ENCODE results near the gene LRP10.

Gene LRP10

DNA sequence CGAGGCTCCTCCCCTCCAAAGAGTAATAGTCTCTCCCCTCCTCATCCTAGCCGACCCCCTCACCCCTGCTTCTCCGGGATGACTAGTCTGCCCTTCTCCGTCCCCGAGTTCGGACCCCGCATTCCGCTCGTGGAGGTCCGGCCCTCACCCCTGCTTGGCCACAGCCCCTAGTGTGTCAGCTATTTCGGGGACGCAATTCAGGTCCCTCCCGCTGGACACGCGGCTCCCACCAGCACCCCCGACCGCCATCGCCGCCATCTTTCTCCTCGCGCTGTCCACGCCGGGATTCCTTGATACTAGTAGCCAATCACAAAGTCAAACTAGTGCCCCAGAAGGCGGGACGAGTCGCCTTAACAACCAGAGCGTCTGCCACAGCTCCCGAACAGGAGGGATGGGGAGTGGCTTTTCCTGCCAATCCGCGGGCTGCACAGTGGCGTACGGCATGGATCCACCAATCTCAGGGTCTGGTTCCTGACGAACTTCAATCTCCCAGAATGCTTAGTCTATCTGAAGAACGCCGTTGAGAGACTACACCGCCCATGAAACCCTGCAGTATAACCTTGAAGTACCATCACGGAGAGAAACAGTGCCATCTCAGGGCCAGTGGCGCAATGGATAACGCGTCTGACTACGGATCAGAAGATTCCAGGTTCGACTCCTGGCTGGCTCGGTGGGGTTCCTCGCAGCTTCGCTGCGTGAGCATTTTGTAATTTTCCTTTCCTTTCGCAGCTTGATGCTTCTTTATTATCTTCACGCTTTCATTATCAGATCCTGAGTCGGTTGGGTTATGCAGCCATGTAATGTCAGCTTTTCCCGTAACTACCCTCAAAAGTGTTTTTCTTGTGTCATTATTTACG lies 57.8 kb downstream of the LRP10 start, which contains the start of gene PRMT5:
Gene PRMT5 (minus strand): TSS at position 273 of the 857 bp plus-strand sequence. CDS start 15 bp downstream, at position 258.
- Histone ChIP-seq H3K9ac (ENCODE audit: low read depth in 1 of 2, low read length in 2 of 2) (peak within 1 kb of the TSS; percentile 91 to 97), H3K4me1 (ENCODE audit: control insufficient read depth in 1 of 2, insufficient read depth in 2 of 2, low read length in 2 of 2) (peaks cover 12 to 21% of the 10 kb centered on the region in 2 donors), H3K4me3 (ENCODE audit: low read depth in 1 of 2, low read length in 2 of 2) (peak within 1 kb of the TSS; percentile 85 to 96), H3K27ac (ENCODE audit: low read depth, low read length) (peak within 1 kb of the TSS; percentile 82), H3K27me3 (ENCODE audit: control insufficient read depth in 1 of 2, insufficient read depth in 2 of 2, low read length in 2 of 2) (no peaks in the 10 kb centered on the region), H3K36me3 (ENCODE audit: control insufficient read depth in 1 of 2, insufficient read depth in 2 of 2, low read length in 2 of 2) (peaks cover 4 to 9% of the 10 kb centered on the region in 2 donors), H3K9me3 (ENCODE audit: control insufficient read depth in 1 of 2, low read length in 2 of 2) (no peaks in the 10 kb centered on the region)

DNA sequence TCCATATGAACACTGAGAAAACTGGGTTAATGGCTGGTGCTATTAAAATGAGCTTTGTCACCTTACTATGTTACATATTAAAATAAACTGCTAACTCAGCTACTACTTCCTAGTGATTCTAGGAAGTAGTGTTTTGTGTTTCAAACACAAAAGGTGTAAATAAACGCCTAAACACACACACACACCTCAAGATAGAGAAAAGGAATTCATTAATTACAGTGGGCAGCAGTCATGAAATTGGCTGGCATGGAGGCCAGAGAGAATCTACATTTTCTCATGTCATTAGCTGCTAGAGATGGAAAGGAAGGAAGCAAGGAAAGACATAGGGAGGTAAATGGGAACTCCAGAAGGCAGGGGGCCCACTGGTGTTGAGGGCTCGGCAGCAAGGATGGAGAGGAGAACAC lies 58.4 kb downstream of the LRP10 start:
- peak overlapping the region; percentile 55 to 67 for H3K9ac ChIP-seq (ENCODE audit: low read depth in 1 of 2, low read length in 2 of 2)
- peaks cover 12 to 21% of the 10 kb centered on the region in 2 donors for H3K4me1 ChIP-seq (ENCODE audit: control insufficient read depth in 1 of 2, insufficient read depth in 2 of 2, low read length in 2 of 2)
- H3K9me3 ChIP-seq (ENCODE audit: control insufficient read depth in 1 of 2, low read length in 2 of 2), result no peaks in the 10 kb centered on the region
- peak overlapping the region; percentile 85 to 96 for H3K4me3 ChIP-seq (ENCODE audit: low read depth in 1 of 2, low read length in 2 of 2)
- H3K27me3 ChIP-seq (ENCODE audit: control insufficient read depth in 1 of 2, insufficient read depth in 2 of 2, low read length in 2 of 2), result no peaks in the 10 kb centered on the region
- peaks cover 0 to 3% of the 10 kb centered on the region in 2 donors for H3K36me3 ChIP-seq (ENCODE audit: control insufficient read depth in 1 of 2, insufficient read depth in 2 of 2, low read length in 2 of 2)
- peak overlapping the region; percentile 48 for H3K27ac ChIP-seq (ENCODE audit: low read depth, low read length)
